Astrocyte (in vitro differentiated cells and primary cell): ENCODE measurements around the gene NPAS3. TPM values are rescaled to one million over a fixed set of nuclear protein-coding genes. Genes with fewer than 3 reads are reported as not detected.

ENCODE experiments used
- DNase-seq: peaks from one replicate; pipeline ENCODE4 v3.0.0-alpha.2; 2010; ENCODE audit warnings: low read depth
- FAIRE-seq: peaks from 2 replicates; lab custom pipeline; 2011; peaks lifted over from hg19 to GRCh38; lab: Jason Lieb, UNC
- H2AFZ ChIP-seq: 2 replicates; pipeline ENCODE4 v1.6.0; 2012; ENCODE audit warnings: low read depth, low read length, inconsistent platforms
- H3K27ac ChIP-seq: 2 replicates; pipeline ENCODE4 v1.5.1; 2011; ENCODE audit warnings: low read depth, low read length, inconsistent platforms
- H3K27me3 ChIP-seq: 2 replicates; pipeline ENCODE4 v1.6.0; 2011; ENCODE audit warnings: low read length, inconsistent platforms; ENCODE audit not compliant: insufficient read depth
- H3K36me3 ChIP-seq: 2 replicates; pipeline ENCODE4 v1.5.1; 2011; ENCODE audit warnings: low read length, inconsistent platforms; ENCODE audit not compliant: insufficient read depth
- H3K4me1 ChIP-seq: 2 replicates; pipeline ENCODE4 v1.5.1; 2011; ENCODE audit warnings: low read length, inconsistent platforms; ENCODE audit not compliant: insufficient read depth
- H3K4me2 ChIP-seq: 2 replicates; pipeline ENCODE4 v1.6.0; 2012; ENCODE audit warnings: low read length, inconsistent platforms
- H3K4me3 ChIP-seq: 2 replicates; pipeline ENCODE4 v1.5.1; 2011; ENCODE audit warnings: low read depth, mild to moderate bottlenecking, low read length, inconsistent platforms; ENCODE audit not compliant: insufficient read depth
- H3K79me2 ChIP-seq: 2 replicates; pipeline ENCODE4 v1.6.0; 2012; ENCODE audit warnings: mild to moderate bottlenecking, low read length, inconsistent platforms; ENCODE audit not compliant: insufficient read depth
- H3K9ac ChIP-seq: 2 replicates; pipeline ENCODE4 v1.6.0; 2012; ENCODE audit warnings: mild to moderate bottlenecking, low read length, inconsistent platforms
- H3K9me3 ChIP-seq: 2 replicates; pipeline ENCODE4 v1.5.1; 2012; ENCODE audit warnings: low read depth, mild to moderate bottlenecking, low read length, inconsistent platforms; ENCODE audit not compliant: insufficient read depth
- H4K20me1 ChIP-seq: 2 replicates; pipeline ENCODE4 v1.6.0; 2012; ENCODE audit warnings: low read length, inconsistent platforms; ENCODE audit not compliant: insufficient read depth
- H3K27ac Mint-ChIP-seq: one replicate; pipeline ENCODE4 v1.8.0; 2021; ENCODE audit warnings: mild to moderate bottlenecking, mixed read lengths; ENCODE audit not compliant: unreplicated experiment
- H3K27me3 Mint-ChIP-seq: one replicate; pipeline ENCODE4 v1.8.0; 2021; ENCODE audit warnings: low read depth, mixed read lengths; ENCODE audit not compliant: unreplicated experiment
- H3K36me3 Mint-ChIP-seq: one replicate; pipeline ENCODE4 v1.8.0; 2021; ENCODE audit warnings: low read depth, mixed read lengths; ENCODE audit not compliant: unreplicated experiment
- H3K4me1 Mint-ChIP-seq: one replicate; pipeline ENCODE4 v1.8.0; 2021; ENCODE audit warnings: low read depth, mixed read lengths; ENCODE audit not compliant: unreplicated experiment
- H3K4me3 Mint-ChIP-seq: one replicate; pipeline ENCODE4 v1.8.0; 2021; ENCODE audit warnings: mild to moderate bottlenecking, moderate library complexity, mixed read lengths; ENCODE audit not compliant: unreplicated experiment
- H3K9me3 Mint-ChIP-seq: one replicate; pipeline ENCODE4 v1.8.0; 2021; ENCODE audit warnings: mild to moderate bottlenecking, mixed read lengths; ENCODE audit not compliant: unreplicated experiment
- CTCF ChIP-seq: IDR thresholded peaks from 2 replicates; pipeline ENCODE4 v1.5.1; 2011; ENCODE audit warnings: low read depth, mild to moderate bottlenecking, inconsistent platforms, low read length, moderate library complexity; ENCODE audit not compliant: insufficient read depth
- EZH2 ChIP-seq: IDR thresholded peaks from 2 replicates; pipeline ENCODE4 v1.6.1; 2012; ENCODE audit warnings: mild to moderate bottlenecking, low read length, inconsistent platforms; ENCODE audit not compliant: insufficient read depth
- total RNA-seq: library from RNA; stranded (reverse); gene quantifications from 2 replicates; pipeline ENCODE4 v1.2.1, GENCODE V29; 2021

Gene NPAS3
- total RNA-seq, 1 donor from 2014 or later: 2.6 TPM

GRCh38 chr14:33273978-33274377 is 335.3 kb downstream of the NPAS3 start:
- no peaks in the 10 kb centered on the region for H3K9me3 Mint-ChIP-seq
- no peak overlapping the region for H3K4me3 Mint-ChIP-seq
- H3K27ac ChIP-seq: no peak overlapping the region
- H3K27me3 Mint-ChIP-seq: peaks cover 8% of the 10 kb centered on the region
- no peak overlapping the region for H3K27ac Mint-ChIP-seq
- H3K27me3 ChIP-seq: no peaks in the 10 kb centered on the region
- TF ChIP-seq EZH2 (no peak), CTCF (no peak)
- FAIRE-seq: no peak
- no peak for DNase-seq
- no peaks in the 10 kb centered on the region for H3K79me2 ChIP-seq
- no peaks in the 10 kb centered on the region for H3K36me3 Mint-ChIP-seq
- H3K9me3 ChIP-seq: no peaks in the 10 kb centered on the region
- H3K36me3 ChIP-seq: no peaks in the 10 kb centered on the region
- no peak overlapping the region for H3K4me3 ChIP-seq
- no peaks in the 10 kb centered on the region for H4K20me1 ChIP-seq
- no peak overlapping the region for H3K4me2 ChIP-seq
- H3K4me1 Mint-ChIP-seq: peaks cover 10% of the 10 kb centered on the region
- peaks cover 6% of the 10 kb centered on the region for H3K4me1 ChIP-seq
- no peak overlapping the region for H2AFZ ChIP-seq
- H3K9ac ChIP-seq: no peak overlapping the region

GRCh38 chr14:33275879-33276278 is 337.2 kb downstream of the NPAS3 start:
- H3K4me3 ChIP-seq: no peak overlapping the region
- no peak overlapping the region for H3K4me2 ChIP-seq
- H2AFZ ChIP-seq: no peak overlapping the region
- H3K79me2 ChIP-seq: no peaks in the 10 kb centered on the region
- H3K27ac ChIP-seq: no peak overlapping the region
- no peaks in the 10 kb centered on the region for H3K27me3 ChIP-seq
- H3K4me1 ChIP-seq: peaks cover 6% of the 10 kb centered on the region
- no peaks in the 10 kb centered on the region for H3K36me3 ChIP-seq
- no peaks in the 10 kb centered on the region for H3K9me3 ChIP-seq
- Mint-ChIP-seq H3K4me3 (no peak overlapping the region), H3K27ac (no peak overlapping the region), H3K9me3 (no peaks in the 10 kb centered on the region), H3K27me3 (peaks cover 8% of the 10 kb centered on the region), H3K4me1 (peaks cover 12% of the 10 kb centered on the region), H3K36me3 (no peaks in the 10 kb centered on the region)
- no peaks in the 10 kb centered on the region for H4K20me1 ChIP-seq
- no peak overlapping the region for H3K9ac ChIP-seq
- FAIRE-seq (no peak), DNase-seq (no peak)
- TF ChIP-seq CTCF: no peak
- no peak for TF ChIP-seq EZH2

- Histone ChIP-seq H3K4me1 (no peaks in the 10 kb centered on the region), H2AFZ (no peak overlapping the region), H3K9me3 (no peaks in the 10 kb centered on the region), H3K4me3 (no peak overlapping the region), H3K36me3 (no peaks in the 10 kb centered on the region), H3K4me2 (no peak overlapping the region), H4K20me1 (no peaks in the 10 kb centered on the region), H3K79me2 (no peaks in the 10 kb centered on the region), H3K9ac (no peak overlapping the region), H3K27ac (no peak overlapping the region), H3K27me3 (no peaks in the 10 kb centered on the region)
- H3K4me3 Mint-ChIP-seq: no peak overlapping the region
- H3K27ac Mint-ChIP-seq: no peak overlapping the region
- DNase-seq (no peak), FAIRE-seq (no peak)
- H3K36me3 Mint-ChIP-seq: no peaks in the 10 kb centered on the region
- peaks cover 5% of the 10 kb centered on the region for H3K27me3 Mint-ChIP-seq
- peaks cover 7% of the 10 kb centered on the region for H3K4me1 Mint-ChIP-seq
- TF ChIP-seq CTCF (no peak), EZH2 (no peak)
- no peaks in the 10 kb centered on the region for H3K9me3 Mint-ChIP-seq
Observed at GRCh38 chr14:33279865-33280264, 341.2 kb downstream of the NPAS3 start.
